Astrocyte of the spinal cord (primary cell): ENCODE data around the gene DSCAM.

Experiments used
- DNase-seq: peaks from one replicate; pipeline ENCODE4 v3.0.0; 2011; ENCODE audit warnings: low read depth, low spot score
- H3K4me3 ChIP-seq: 2 replicates; pipeline ENCODE4 v1.5.1; 2011; ENCODE audit warnings: low read depth, mild to moderate bottlenecking, low read length, moderate library complexity
- in situ Hi-C: cut with HindIII; loops from 2 replicates; pipeline ENCODE4 v1.10.0; 2017; ENCODE audit warnings: low sequenced_read_pairs
- TF ChIP-seq, protein P1 (sequence below): IDR thresholded peaks from 2 replicates; pipeline ENCODE4 v1.5.1; 2012; ENCODE audit warnings: low read depth, mild to moderate bottlenecking, low read length, inconsistent platforms

The DSCAM gene

DNA sequence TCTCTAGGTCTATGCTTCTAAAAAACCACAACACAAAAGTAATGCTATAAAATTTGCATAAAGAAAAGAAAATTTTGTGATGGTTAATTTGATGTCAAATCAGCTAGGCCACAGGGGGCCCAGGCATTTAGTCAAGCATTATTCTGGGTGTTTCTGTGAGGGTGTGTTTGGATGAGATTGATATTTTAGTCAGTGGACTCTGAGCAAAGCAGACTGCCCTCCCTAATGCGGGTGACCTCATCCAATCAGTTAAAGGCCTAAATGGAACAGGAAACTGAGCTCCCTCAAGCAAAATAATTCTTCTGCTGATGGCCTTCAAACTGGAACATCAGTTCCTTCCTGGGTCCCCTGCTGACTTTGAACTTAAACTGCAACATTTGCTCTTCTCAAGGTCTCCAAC is 358.0 kb downstream of the DSCAM start:
- TF ChIP-seq, protein P1, sequence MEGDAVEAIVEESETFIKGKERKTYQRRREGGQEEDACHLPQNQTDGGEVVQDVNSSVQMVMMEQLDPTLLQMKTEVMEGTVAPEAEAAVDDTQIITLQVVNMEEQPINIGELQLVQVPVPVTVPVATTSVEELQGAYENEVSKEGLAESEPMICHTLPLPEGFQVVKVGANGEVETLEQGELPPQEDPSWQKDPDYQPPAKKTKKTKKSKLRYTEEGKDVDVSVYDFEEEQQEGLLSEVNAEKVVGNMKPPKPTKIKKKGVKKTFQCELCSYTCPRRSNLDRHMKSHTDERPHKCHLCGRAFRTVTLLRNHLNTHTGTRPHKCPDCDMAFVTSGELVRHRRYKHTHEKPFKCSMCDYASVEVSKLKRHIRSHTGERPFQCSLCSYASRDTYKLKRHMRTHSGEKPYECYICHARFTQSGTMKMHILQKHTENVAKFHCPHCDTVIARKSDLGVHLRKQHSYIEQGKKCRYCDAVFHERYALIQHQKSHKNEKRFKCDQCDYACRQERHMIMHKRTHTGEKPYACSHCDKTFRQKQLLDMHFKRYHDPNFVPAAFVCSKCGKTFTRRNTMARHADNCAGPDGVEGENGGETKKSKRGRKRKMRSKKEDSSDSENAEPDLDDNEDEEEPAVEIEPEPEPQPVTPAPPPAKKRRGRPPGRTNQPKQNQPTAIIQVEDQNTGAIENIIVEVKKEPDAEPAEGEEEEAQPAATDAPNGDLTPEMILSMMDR, result no peak
- no peak for DNase-seq
- in situ Hi-C loops, result no loop called here
- H3K4me3 ChIP-seq, result no peak overlapping the region

DNA sequence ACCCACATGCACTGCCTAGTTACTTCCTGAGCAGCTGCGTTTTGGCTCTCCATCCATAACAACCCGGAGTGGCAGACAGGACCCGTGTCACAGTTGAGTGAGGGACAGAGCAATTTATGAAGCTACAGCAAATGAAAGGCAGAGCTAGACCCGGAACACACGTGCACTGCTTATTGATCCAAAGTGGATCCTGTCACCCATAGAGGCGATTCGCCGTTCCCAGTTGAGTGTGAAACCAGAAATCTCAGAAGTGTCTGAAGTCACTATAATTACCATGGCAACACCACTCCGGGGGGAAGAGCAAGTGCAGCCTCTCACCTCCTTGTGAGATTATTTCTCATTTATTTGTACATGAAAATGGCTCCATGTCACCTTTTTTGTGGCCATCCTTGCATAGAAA is 365.2 kb downstream of the DSCAM start:
- H3K4me3 ChIP-seq, result no peak overlapping the region
- TF ChIP-seq, protein P1, result no peak
- no peak for DNase-seq
- in situ Hi-C loops, result no loop called here

DNA sequence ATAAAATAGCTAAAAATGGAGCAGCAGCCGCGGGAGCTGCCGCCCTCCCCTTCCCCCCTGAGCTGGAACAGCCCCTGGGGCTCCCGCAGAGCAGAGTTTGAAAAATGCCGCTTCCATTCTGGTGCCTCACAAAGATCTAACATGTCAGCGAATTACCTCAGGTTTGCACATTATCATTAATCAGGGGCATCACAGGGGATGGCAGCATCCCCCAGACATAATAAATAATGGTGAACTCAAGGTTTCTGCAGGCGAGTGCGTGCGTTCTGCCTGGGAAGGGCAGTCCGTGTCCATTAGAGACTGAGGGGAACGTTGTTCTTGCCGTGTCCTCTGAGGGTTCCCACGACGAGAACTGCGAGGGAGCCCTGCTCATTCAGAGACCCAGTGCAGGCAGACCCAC is 372.4 kb downstream of the DSCAM start:
- no peak overlapping the region for H3K4me3 ChIP-seq
- in situ Hi-C loops, result no loop called here
- TF ChIP-seq, protein P1, result no peak
- no peak for DNase-seq

DNA sequence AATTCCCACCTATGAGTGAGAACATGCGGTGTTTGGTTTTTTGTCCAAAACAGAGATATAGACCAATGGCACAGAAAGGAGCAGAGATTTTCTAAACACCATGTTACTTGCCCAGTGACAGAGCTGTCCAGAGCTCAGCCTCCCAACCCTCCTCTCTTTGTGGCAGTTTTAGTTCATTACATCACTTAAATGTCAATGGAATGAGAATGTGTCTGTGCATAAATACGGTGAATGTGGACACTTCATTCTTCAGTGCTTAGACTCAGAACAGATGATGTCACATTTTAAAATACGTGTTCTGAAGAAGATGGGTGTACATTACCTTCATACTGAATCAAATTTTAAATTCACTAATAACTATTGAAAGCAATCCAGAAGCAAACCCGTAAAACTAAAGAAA is 374.9 kb downstream of the DSCAM start:
- H3K4me3 ChIP-seq, result no peak overlapping the region
- TF ChIP-seq, protein P1, result no peak
- in situ Hi-C loops, result no loop called here
- no peak for DNase-seq

DNA sequence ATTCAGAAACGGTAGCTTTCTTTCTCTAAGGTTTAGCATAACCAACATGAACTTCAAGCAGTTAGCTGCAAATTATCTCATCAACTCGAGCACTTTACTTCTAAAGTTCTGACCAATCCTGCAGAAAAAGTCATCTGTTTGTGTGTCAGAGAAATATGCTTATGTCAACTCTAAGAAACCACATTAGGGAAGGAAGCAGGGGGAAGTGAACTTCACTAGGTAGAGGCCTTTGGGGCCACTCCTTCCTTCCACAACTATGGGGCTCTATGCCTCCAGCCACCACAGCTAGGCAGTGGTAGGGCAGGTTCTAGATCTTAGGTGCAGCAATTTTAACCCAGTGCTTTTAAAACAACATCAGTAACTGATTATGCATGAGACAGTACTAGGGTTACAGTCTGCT is 375.9 kb downstream of the DSCAM start:
- no peak for DNase-seq
- in situ Hi-C loops, result no loop called here
- no peak overlapping the region for H3K4me3 ChIP-seq
- TF ChIP-seq, protein P1, result no peak

DNA sequence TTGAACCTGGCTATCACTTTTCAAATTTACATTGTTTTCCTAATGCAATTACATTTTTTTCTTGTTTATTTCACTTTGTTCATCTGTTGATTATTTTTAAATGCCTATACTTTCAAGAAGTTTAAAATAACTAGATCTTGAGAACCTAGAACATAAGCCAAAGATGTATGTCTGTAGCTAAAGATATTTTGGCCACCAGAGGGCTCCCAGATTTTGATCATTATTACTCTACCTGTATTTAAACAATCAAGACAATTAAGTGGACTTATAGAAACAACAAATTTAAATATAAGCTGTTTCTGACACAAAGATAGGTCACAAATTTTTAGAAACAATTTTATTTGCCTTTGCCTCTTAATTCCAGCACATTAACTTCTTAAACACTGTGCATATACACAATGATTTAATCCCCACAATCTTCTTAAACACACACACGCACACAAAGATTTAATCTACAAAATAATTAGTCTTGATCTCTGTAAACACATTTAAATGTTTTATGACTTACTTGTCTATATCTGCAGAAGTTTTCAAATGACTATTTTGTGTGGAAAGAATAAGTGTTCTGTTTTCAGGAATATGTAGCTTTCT is 380.0 kb downstream of the DSCAM start:
- in situ Hi-C loops, result no loop called here
- TF ChIP-seq, protein P1, result peak; percentile 39
- DNase-seq, result peak; percentile 39
- no peak overlapping the region for H3K4me3 ChIP-seq

DNA sequence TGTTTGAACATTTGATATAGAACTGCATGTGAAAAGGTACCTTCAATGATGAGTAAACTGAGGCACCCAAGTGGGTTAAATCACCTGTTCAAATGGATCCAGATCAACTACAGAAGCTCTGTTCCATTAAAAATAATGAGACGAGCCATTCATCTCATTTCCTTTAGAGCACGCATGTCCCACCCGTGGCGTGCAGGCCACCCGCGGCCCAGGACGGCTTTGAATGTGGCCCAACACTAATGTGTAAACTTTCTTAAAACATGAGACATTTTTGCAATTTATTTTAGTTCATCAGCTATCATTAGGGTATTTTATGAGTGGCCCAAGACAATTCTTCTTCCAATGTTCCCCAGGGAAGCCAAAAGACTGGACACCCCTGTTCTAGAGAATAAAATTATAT is 381.6 kb downstream of the DSCAM start:
- TF ChIP-seq, protein P1, result no peak
- DNase-seq, result no peak
- in situ Hi-C loops, result no loop called here
- H3K4me3 ChIP-seq, result no peak overlapping the region
